Fibroblast of lung (primary cell): Measurements from ENCODE around the gene RIMS1. TPM values are rescaled to one million over a fixed set of nuclear protein-coding genes. Genes with fewer than 3 reads are reported as not detected.

ENCODE experiments used
- DNase-seq, 2 donors: peaks; one replicate each; pipeline versions ENCODE4 v3.0.0 to v3.0.0-alpha.2; 2010; ENCODE audit warnings: low read depth in 2 of 2
- H2AFZ ChIP-seq: 2 replicates; pipeline ENCODE4 v1.5.1; 2012; ENCODE audit warnings: low read length, control low read depth, inconsistent platforms
- H3K27ac ChIP-seq: 2 replicates; pipeline ENCODE4 v1.5.1; 2011; ENCODE audit warnings: low read length, control low read depth; ENCODE audit not compliant: insufficient read depth
- H3K27me3 ChIP-seq: 2 replicates; pipeline ENCODE4 v1.5.1; 2011; ENCODE audit warnings: mild to moderate bottlenecking, low read length; ENCODE audit not compliant: control insufficient read depth, insufficient read depth
- H3K36me3 ChIP-seq: 2 replicates; pipeline ENCODE4 v1.5.1; 2011; ENCODE audit warnings: low read length; ENCODE audit not compliant: control insufficient read depth, insufficient read depth
- H3K4me1 ChIP-seq: 2 replicates; pipeline ENCODE4 v1.5.1; 2011; ENCODE audit warnings: low read length; ENCODE audit not compliant: control insufficient read depth, insufficient read depth; ENCODE audit errors: extremely low read depth
- H3K4me2 ChIP-seq: 2 replicates; pipeline ENCODE4 v1.5.1; 2011; ENCODE audit warnings: low read length, control low read depth; ENCODE audit not compliant: insufficient read depth; ENCODE audit errors: extremely low read depth
- H3K4me3 ChIP-seq, 4 experiments: fragments of 200-600 bp in 1 of 4; sonication (generic) in 1 of 4; replicated peaks in 1 of 4; 2 replicates each; pipeline ENCODE4 v1.5.1; 2011 to 2016; ENCODE audit warnings: low read length in 4 of 4, low read depth in 3 of 4, mild to moderate bottlenecking in 3 of 4, control low read depth in 2 of 4, inconsistent platforms in 1 of 4, mixed read lengths in 1 of 4; ENCODE audit not compliant: insufficient read depth in 1 of 4; ENCODE audit errors: control extremely low read depth in 1 of 4
- H3K79me2 ChIP-seq: 2 replicates; pipeline ENCODE4 v1.5.1; 2012; ENCODE audit warnings: mild to moderate bottlenecking, low read length, inconsistent platforms; ENCODE audit not compliant: control insufficient read depth, insufficient read depth
- H3K9ac ChIP-seq: 2 replicates; pipeline ENCODE4 v1.5.1; 2011; ENCODE audit warnings: mild to moderate bottlenecking, low read length, control low read depth; ENCODE audit not compliant: insufficient read depth
- H3K9me3 ChIP-seq: 2 replicates; pipeline ENCODE4 v1.5.1; 2012; ENCODE audit warnings: low read depth, low read length; ENCODE audit not compliant: control insufficient read depth, insufficient read depth
- H4K20me1 ChIP-seq: 2 replicates; pipeline ENCODE4 v1.5.1; 2011; ENCODE audit warnings: low read length; ENCODE audit not compliant: control insufficient read depth, insufficient read depth; ENCODE audit errors: extremely low read depth
- CTCF ChIP-seq, 2 donors: IDR thresholded peaks in 1 of 2; conservative IDR thresholded peaks in 1 of 2; 1 replicate in 1 of 2; 2 replicates in 1 of 2; pipeline ENCODE4 v1.5.1; 2011 to 2012; ENCODE audit warnings: low read length in 2 of 2, control low read depth in 1 of 2, inconsistent platforms in 1 of 2, low read depth in 1 of 2, mild to moderate bottlenecking in 1 of 2
- EZH2 ChIP-seq: IDR thresholded peaks from 2 replicates; pipeline ENCODE4 v1.5.1; 2012; ENCODE audit warnings: low read length, control low read depth, mild to moderate bottlenecking; ENCODE audit errors: missing control alignments
- polyA plus RNA-seq, 2 donors: library from polyadenylated mRNA; depleted of rRNA in 1 of 2; stranded (reverse) in 1 of 2; unstranded in 1 of 2; fragments of >200 nt; gene quantifications; 2 replicates each; pipeline ENCODE4 v1.2.1, GENCODE V29; 2011 to 2012; ENCODE audit warnings: missing spikeins in 1 of 2
- total RNA-seq: library from RNA; depleted of rRNA; stranded (reverse); fragments of >200 nt; gene quantifications from 2 replicates; pipeline ENCODE4 v1.2.1, GENCODE V29; 2014

The RIMS1 gene
- total and polyA plus RNA-seq, 2 donors (not counting 1 experiment from before 2014, with no cell fraction given): 1.1 to 2.3 TPM

GRCh38 chr6:72078096-72078495, 191.7 kb downstream of the RIMS1 start:
- no peaks in the 10 kb centered on the region for H3K4me1 ChIP-seq
- H3K36me3 ChIP-seq: no peaks in the 10 kb centered on the region
- H3K9ac ChIP-seq: no peak overlapping the region
- no peak overlapping the region for H3K27ac ChIP-seq
- no peaks in the 10 kb centered on the region for H3K79me2 ChIP-seq
- H3K27me3 ChIP-seq: no peaks in the 10 kb centered on the region
- H3K4me2 ChIP-seq: no peak overlapping the region
- TF ChIP-seq EZH2: no peak
- no peak for TF ChIP-seq CTCF (conservative IDR thresholded peaks at IDR 0.05 in 1 of 2, IDR thresholded peaks at IDR 0.05 in 1 of 2; ENCODE audit: low read depth in 1 of 2, low read length in 2 of 2)
- no peaks in the 10 kb centered on the region for H3K9me3 ChIP-seq
- H4K20me1 ChIP-seq: no peaks in the 10 kb centered on the region
- no peak for DNase-seq
- no peak overlapping the region for H2AFZ ChIP-seq
- no peak overlapping the region for H3K4me3 ChIP-seq

GRCh38 chr6:72080260-72080941, 194.1 kb downstream of the RIMS1 start:
- DNase-seq: no peak

GRCh38 chr6:72081871-72082270, 195.5 kb downstream of the RIMS1 start:
- H3K4me1 ChIP-seq: no peaks in the 10 kb centered on the region
- TF ChIP-seq EZH2: no peak
- no peak for TF ChIP-seq CTCF (conservative IDR thresholded peaks at IDR 0.05 in 1 of 2, IDR thresholded peaks at IDR 0.05 in 1 of 2; ENCODE audit: low read depth in 1 of 2, low read length in 2 of 2)
- H3K4me2 ChIP-seq: no peak overlapping the region

More at GRCh38 chr6:72080260-72080941, 194.1 kb downstream of the RIMS1 start:
- Histone ChIP-seq H3K27me3 (no peaks in the 10 kb centered on the region), H3K4me2 (no peak overlapping the region), H3K4me3 (no peak overlapping the region), H3K36me3 (no peaks in the 10 kb centered on the region), H3K9me3 (no peaks in the 10 kb centered on the region), H3K27ac (no peak overlapping the region), H4K20me1 (no peaks in the 10 kb centered on the region), H2AFZ (no peak overlapping the region), H3K4me1 (no peaks in the 10 kb centered on the region), H3K79me2 (no peaks in the 10 kb centered on the region), H3K9ac (no peak overlapping the region)
- TF ChIP-seq EZH2 (no peak), CTCF (conservative IDR thresholded peaks at IDR 0.05 in 1 of 2, IDR thresholded peaks at IDR 0.05 in 1 of 2; ENCODE audit: low read depth in 1 of 2, low read length in 2 of 2) (no peak)

More at GRCh38 chr6:72081871-72082270, 195.5 kb downstream of the RIMS1 start:
- H3K9me3 ChIP-seq: no peaks in the 10 kb centered on the region
- no peak overlapping the region for H3K4me3 ChIP-seq
- H4K20me1 ChIP-seq: no peaks in the 10 kb centered on the region
- no peak overlapping the region for H3K9ac ChIP-seq
- H3K27ac ChIP-seq: no peak overlapping the region
- DNase-seq: no peak
- H2AFZ ChIP-seq: no peak overlapping the region
- no peaks in the 10 kb centered on the region for H3K79me2 ChIP-seq
- H3K27me3 ChIP-seq: no peaks in the 10 kb centered on the region
- no peaks in the 10 kb centered on the region for H3K36me3 ChIP-seq
